Naive thymus-derived CD4-positive, alpha-beta T cell (primary cell): ENCODE data around the gene DMWD. TPM values are rescaled to one million over a fixed set of nuclear protein-coding genes. Genes with fewer than 3 reads are reported as not detected.

Experiments
- ATAC-seq: fragments of 150-1000 bp; cut with Tn5 transposase; 2 replicates; pipeline ENCODE4 v1.10.0; 2021; ENCODE audit warnings: mild to moderate bottlenecking, moderate library complexity
- CTCF ChIA-PET: fragments of 350-600 bp; sonication (Branson Sonifier 250); formaldehyde crosslinking; loops from one replicate; lab custom pipeline; 2021; ENCODE audit warnings: antibody characterized with exemption; lab: Charles Lee
- POLR2A ChIA-PET: fragments of 350-600 bp; sonication (Branson Sonifier 250); formaldehyde crosslinking; loops from one replicate; lab custom pipeline; 2021; ENCODE audit warnings: antibody characterized with exemption, inconsistent platforms; lab: Charles Lee
- DNase-seq, 9 donors: peaks; one replicate each; pipeline versions ENCODE4 v3.0.0 to v3.0.0-alpha.2; 2020 to 2022; ENCODE audit warnings: mixed read lengths in 1 of 9
- H3K27ac ChIP-seq: one replicate; pipeline ENCODE4 v1.7.0; 2013; ENCODE audit warnings: mild to moderate bottlenecking, low read depth, low read length, moderate library complexity
- H3K27me3 ChIP-seq, 2 donors: one replicate each; pipeline ENCODE4 v1.7.0; 2013; ENCODE audit warnings: low read length in 2 of 2, mild to moderate bottlenecking in 2 of 2, moderate library complexity in 2 of 2; ENCODE audit not compliant: control insufficient read depth in 2 of 2, insufficient read depth in 2 of 2
- H3K36me3 ChIP-seq, 3 experiments: 1 replicate in 2 of 3; 2 replicates in 1 of 3; pipeline ENCODE4 v1.7.0; 2013; ENCODE audit warnings: low read length in 3 of 3, mild to moderate bottlenecking in 3 of 3, moderate library complexity in 1 of 3; ENCODE audit not compliant: insufficient read depth in 3 of 3, control insufficient read depth in 2 of 3
- H3K4me1 ChIP-seq, 2 donors: one replicate each; pipeline ENCODE4 v1.7.0; 2013; ENCODE audit warnings: low read length in 2 of 2, mild to moderate bottlenecking in 2 of 2, moderate library complexity in 1 of 2; ENCODE audit not compliant: control insufficient read depth in 2 of 2, insufficient read depth in 2 of 2
- H3K4me3 ChIP-seq: 2 replicates; pipeline ENCODE4 v1.7.0; 2013; ENCODE audit warnings: mild to moderate bottlenecking, low read length
- H3K9me3 ChIP-seq, 3 experiments: 1 replicate in 2 of 3; 2 replicates in 1 of 3; pipeline ENCODE4 v1.7.0; 2013; ENCODE audit warnings: low read length in 3 of 3; ENCODE audit not compliant: control insufficient read depth in 2 of 3
- H3K27ac Mint-ChIP-seq, 9 donors: one replicate each; pipeline ENCODE4 v1.8.0; 2020 to 2022; ENCODE audit warnings: mixed read lengths in 9 of 9, mild to moderate bottlenecking in 8 of 9, moderate library complexity in 5 of 9, inconsistent platforms in 2 of 9
- H3K27me3 Mint-ChIP-seq, 5 donors: one replicate each; pipeline ENCODE4 v1.8.0; 2021 to 2022; ENCODE audit warnings: mixed read lengths in 5 of 5, mild to moderate bottlenecking in 1 of 5
- H3K36me3 Mint-ChIP-seq, 5 donors: one replicate each; pipeline ENCODE4 v1.8.0; 2020 to 2022; ENCODE audit warnings: mixed read lengths in 5 of 5, mild to moderate bottlenecking in 3 of 5, inconsistent platforms in 1 of 5
- H3K4me1 Mint-ChIP-seq, 7 donors: one replicate each; pipeline ENCODE4 v1.8.0; 2020 to 2022; ENCODE audit warnings: mixed read lengths in 7 of 7, mild to moderate bottlenecking in 3 of 7, inconsistent platforms in 1 of 7
- H3K4me3 Mint-ChIP-seq, 10 donors: one replicate each; pipeline ENCODE4 v1.8.0; 2020 to 2022; ENCODE audit warnings: mild to moderate bottlenecking in 10 of 10, mixed read lengths in 10 of 10, moderate library complexity in 6 of 10, inconsistent platforms in 2 of 10
- H3K9me3 Mint-ChIP-seq, 11 donors: one replicate each; pipeline ENCODE4 v1.8.0; 2020 to 2022; ENCODE audit warnings: mixed read lengths in 11 of 11, mild to moderate bottlenecking in 4 of 11, inconsistent platforms in 1 of 11, moderate library complexity in 1 of 11
- intact Hi-C, 2 donors: fragments of 100-400 bp; cut with micrococcal nuclease; formaldehyde crosslinking; loops; one replicate each; pipeline ENCODE4 v1.15.1; 2023
- polyA plus RNA-seq, 2 donors: library from polyadenylated mRNA; unstranded; fragments of 300-500 nt; fragmentation: Illumina TruSeq; gene quantifications; one replicate each; pipeline ENCODE4 v1.2.3, GENCODE V29; 2021
- total RNA-seq, 6 experiments: library from RNA in 5 of 6; stranded (reverse) in 5 of 6; gene quantifications; 1 replicate in 5 of 6; 2 replicates in 1 of 6; pipeline ENCODE4 v1.2.3 and lab custom pipeline; 2021 to 2026

The DMWD gene
- total and polyA plus RNA-seq, 7 experiments from 2014 or later = 3.7 to 43.2 (median 22.9) TPM

DNA sequence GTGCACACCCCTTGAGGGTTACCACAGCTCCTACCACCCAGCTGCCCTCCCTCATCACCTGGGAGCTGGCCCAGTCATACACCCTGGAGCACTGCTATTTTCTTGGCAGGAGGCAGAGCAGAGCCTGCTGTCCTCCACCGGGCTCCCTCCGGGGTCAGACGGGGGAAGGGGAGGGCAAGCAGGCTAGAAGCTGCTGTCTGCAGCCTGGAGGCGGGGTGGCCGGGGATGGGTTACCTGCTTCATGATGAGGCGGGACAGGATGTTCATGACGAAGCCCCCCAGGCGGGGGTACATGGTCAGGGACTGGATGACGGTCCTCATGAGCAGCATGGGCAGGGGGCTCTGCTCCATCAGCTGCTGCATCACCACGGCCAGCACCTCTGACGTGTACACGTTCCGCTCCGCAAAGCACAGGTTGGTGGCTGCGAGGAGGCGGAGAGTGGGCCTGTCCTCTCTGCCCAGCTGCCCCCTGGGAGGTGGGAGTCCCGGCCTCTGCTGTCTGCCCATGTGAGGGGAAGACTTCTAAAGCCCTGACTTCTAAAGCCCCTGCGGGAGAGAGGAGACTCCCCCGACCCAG lies 25.2 kb upstream of the DMWD start:
- H3K27me3 Mint-ChIP-seq = peaks cover 0 to 16% (median 12%) of the 10 kb centered on the region in 5 donors
- H3K27ac Mint-ChIP-seq = no peak overlapping the region
- peaks cover 0 to 8% (median 3%) of the 10 kb centered on the region in 5 donors for H3K36me3 Mint-ChIP-seq
- H3K4me3 Mint-ChIP-seq = no peak overlapping the region
- Histone ChIP-seq H3K27ac (no peak overlapping the region), H3K27me3 (no peaks in the 10 kb centered on the region), H3K36me3 (peaks cover 0 to 34% (median 0%) of the 10 kb centered on the region in 3 experiments), H3K4me3 (no peak overlapping the region), H3K9me3 (no peaks in the 10 kb centered on the region), H3K4me1 (peaks cover 0 to 4% of the 10 kb centered on the region in 2 donors)
- intact Hi-C loops = loop anchor here (1.0 to 5.0 kb wide), 7 partner anchors 39 to 198 kb away; partner anchors contain the start of genes SYMPK (in 2 of the 2), FOXA3 (in 1 of the 2) and MYPOP (in 1 of the 2)
- CTCF ChIA-PET = interaction anchor here (1.2 to 2.4 kb wide), 7 partner anchors 10 to 192 kb away, joined by 3 to 12 read pairs (median 6); partner anchors contain the start of genes IRF2BP1 and SIX5
- no peaks in the 10 kb centered on the region for H3K9me3 Mint-ChIP-seq
- ATAC-seq (no peak), DNase-seq (no peak)
- POLR2A ChIA-PET = no interaction called here
- peaks cover 0 to 7% (median 5%) of the 10 kb centered on the region in 7 donors for H3K4me1 Mint-ChIP-seq

DNA sequence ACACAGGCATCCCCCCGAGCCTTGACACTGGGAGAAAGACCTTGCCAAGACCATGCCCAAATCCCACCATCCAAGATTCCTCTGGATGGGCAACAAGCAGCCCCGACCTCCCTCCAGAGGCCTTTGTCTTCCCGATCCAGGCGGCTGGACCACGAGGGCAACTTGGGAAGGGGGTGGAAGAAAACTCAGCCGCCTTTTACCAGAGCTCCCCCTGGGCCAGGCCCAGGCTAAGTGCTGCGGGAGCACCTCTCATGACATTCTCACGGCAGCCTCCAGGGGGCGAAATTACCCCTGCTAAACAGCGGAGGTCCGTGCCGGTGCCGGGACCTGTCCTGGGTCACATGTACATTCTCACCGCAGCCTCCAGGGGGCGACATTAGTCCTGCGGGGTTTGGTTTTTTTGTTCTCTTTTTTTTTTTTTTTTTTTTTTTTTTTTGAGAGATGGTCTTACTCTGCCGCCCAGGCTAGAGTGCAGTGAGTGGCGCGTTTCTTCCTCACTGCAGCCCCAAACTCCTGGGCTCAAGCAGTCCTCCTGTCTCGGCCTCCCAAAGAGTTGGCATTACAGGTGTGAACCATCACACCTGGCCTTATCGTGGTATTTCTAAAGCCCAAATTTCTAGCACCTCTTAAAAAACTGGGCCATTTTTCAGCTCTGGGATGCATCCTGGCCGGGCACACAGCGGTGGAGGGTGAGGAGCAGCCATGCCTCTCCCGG lies 24.5 kb upstream of the DMWD start:
- peaks cover 0 to 28% (median 0%) of the 10 kb centered on the region in 3 experiments for H3K36me3 ChIP-seq
- peaks cover 0 to 4% of the 10 kb centered on the region in 2 donors for H3K4me1 ChIP-seq
- peaks cover 0 to 7% (median 5%) of the 10 kb centered on the region in 7 donors for H3K4me1 Mint-ChIP-seq
- H3K27ac Mint-ChIP-seq = peak overlapping the region in 7 of 9 donors; percentile 25 to 93 (median 42)
- no peak overlapping the region for H3K4me3 ChIP-seq
- no peaks in the 10 kb centered on the region for H3K9me3 Mint-ChIP-seq
- no peaks in the 10 kb centered on the region for H3K9me3 ChIP-seq
- H3K27me3 ChIP-seq = no peaks in the 10 kb centered on the region
- H3K4me3 Mint-ChIP-seq = peak overlapping the region in 5 of 10 donors; percentile 16 to 54 (median 45)
- DNase-seq (peak; percentile 88 to 96 (median 93)), ATAC-seq (peak; percentile 100)
- intact Hi-C loops = loop anchor here (1.0 to 5.0 kb wide), 7 partner anchors 38 to 199 kb away; partner anchors contain the start of genes SYMPK (in 2 of the 2), FOXA3 (in 1 of the 2) and MYPOP (in 1 of the 2)
- H3K27ac ChIP-seq = no peak overlapping the region
- H3K36me3 Mint-ChIP-seq = peaks cover 0 to 8% (median 3%) of the 10 kb centered on the region in 5 donors
- H3K27me3 Mint-ChIP-seq = peaks cover 0 to 20% (median 17%) of the 10 kb centered on the region in 5 donors
- CTCF ChIA-PET = interaction anchor here (0.6 to 2.4 kb wide), 10 partner anchors 9 to 192 kb away, joined by 3 to 12 read pairs (median 5); partner anchors contain the start of genes IRF2BP1, SIX5 and SYMPK
- POLR2A ChIA-PET = interaction anchor here (1.2 kb wide), 1 partner anchor 48 kb away, joined by 5 read pairs; the partner anchor contains the start of gene SIX5

GRCh38 chr19:45816236-45817009 lies 23.8 kb upstream of the DMWD start:
- DNase-seq (no peak), ATAC-seq (no peak)
- Mint-ChIP-seq H3K9me3 (no peaks in the 10 kb centered on the region), H3K27me3 (peaks cover 0 to 21% (median 19%) of the 10 kb centered on the region in 5 donors), H3K4me1 (peaks cover 0 to 7% (median 5%) of the 10 kb centered on the region in 7 donors), H3K27ac (peak overlapping the region in 2 of 9 donors; percentile 29 to 42), H3K36me3 (peaks cover 0 to 8% (median 3%) of the 10 kb centered on the region in 5 donors), H3K4me3 (no peak overlapping the region)
- ChIA-PET CTCF (interaction anchor here (0.6 to 2.4 kb wide), 8 partner anchors 9 to 87 kb away, joined by 3 to 12 read pairs (median 6); partner anchors contain the start of genes IRF2BP1, SIX5 and SYMPK), POLR2A (interaction anchor here (1.2 kb wide), 1 partner anchor 47 kb away, joined by 5 read pairs; the partner anchor contains the start of gene SIX5)
- no peak overlapping the region for H3K4me3 ChIP-seq
- no peaks in the 10 kb centered on the region for H3K27me3 ChIP-seq
- no peaks in the 10 kb centered on the region for H3K9me3 ChIP-seq
- intact Hi-C loops = loop anchor here (1.0 to 5.0 kb wide), 7 partner anchors 38 to 200 kb away; partner anchors contain the start of genes SYMPK (in 2 of the 2), FOXA3 (in 1 of the 2) and MYPOP (in 1 of the 2)
- no peak overlapping the region for H3K27ac ChIP-seq
- peaks cover 0 to 23% (median 0%) of the 10 kb centered on the region in 3 experiments for H3K36me3 ChIP-seq
- H3K4me1 ChIP-seq = peaks cover 0 to 4% of the 10 kb centered on the region in 2 donors

DNA sequence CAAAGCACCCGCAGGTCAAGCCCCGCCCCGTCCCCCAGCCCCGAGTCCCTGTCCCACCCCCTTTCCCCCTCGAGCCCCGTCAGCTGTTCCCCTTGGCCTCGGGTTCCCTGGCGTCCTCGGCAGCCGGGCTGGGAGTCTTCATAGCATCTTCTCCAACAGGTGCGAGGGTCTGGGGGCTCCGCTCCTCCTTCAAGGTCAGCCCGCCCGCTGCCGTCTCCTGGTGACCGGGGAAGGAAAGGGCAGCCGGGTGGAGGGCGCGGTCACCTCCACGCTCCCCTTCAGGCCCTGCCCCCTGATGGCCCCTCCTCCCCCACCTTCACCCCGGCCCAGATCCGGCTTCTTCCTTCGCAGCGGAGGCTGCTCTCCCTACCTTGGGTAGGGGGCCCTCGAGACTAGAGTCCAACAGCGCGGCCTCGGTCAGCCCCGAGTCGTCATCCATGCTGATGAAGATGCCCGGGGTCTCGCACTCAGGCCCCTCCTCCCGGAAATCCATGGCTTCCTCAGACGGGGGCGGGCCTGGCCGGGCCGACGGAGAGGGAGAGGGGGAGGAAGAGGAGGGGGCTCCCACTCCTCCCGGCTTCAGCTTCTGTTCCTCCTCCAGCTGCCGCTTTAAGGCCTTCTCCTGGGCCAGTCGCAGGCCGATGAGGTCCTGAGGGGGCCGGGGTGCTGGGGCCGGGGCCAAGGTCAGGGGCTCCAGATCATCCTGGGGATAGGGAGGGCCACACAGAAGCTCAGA lies 23.0 kb upstream of the DMWD start:
- Histone ChIP-seq H3K27me3 (no peaks in the 10 kb centered on the region), H3K4me3 (no peak overlapping the region), H3K36me3 (peaks cover 0 to 16% (median 0%) of the 10 kb centered on the region in 3 experiments), H3K27ac (no peak overlapping the region), H3K4me1 (peaks cover 0 to 4% of the 10 kb centered on the region in 2 donors), H3K9me3 (no peaks in the 10 kb centered on the region)
- Mint-ChIP-seq H3K9me3 (no peaks in the 10 kb centered on the region), H3K36me3 (peaks cover 0 to 8% (median 3%) of the 10 kb centered on the region in 5 donors), H3K4me3 (peak overlapping the region in 8 of 10 donors; percentile 6 to 66 (median 52)), H3K4me1 (peaks cover 0 to 7% (median 5%) of the 10 kb centered on the region in 7 donors), H3K27ac (peak overlapping the region in 1 of 9 donors; percentile 29), H3K27me3 (peaks cover 0 to 23% (median 19%) of the 10 kb centered on the region in 5 donors)
- ChIA-PET CTCF (interaction anchor here (0.9 to 2.4 kb wide), 4 partner anchors 10 to 67 kb away, joined by 4 to 12 read pairs (median 6); partner anchors contain the start of gene SYMPK), POLR2A (no interaction called here)
- intact Hi-C loops = loop anchor here in 1 of 2 donors (2.0 to 5.0 kb wide), 2 partner anchors 37 to 47 kb away; partner anchors contain the start of genes FOXA3 and SYMPK
- ATAC-seq (no peak), DNase-seq (no peak)

- Mint-ChIP-seq H3K27me3 (peaks cover 0 to 23% (median 21%) of the 10 kb centered on the region in 5 donors), H3K9me3 (peaks cover 0 to 2% (median 0%) of the 10 kb centered on the region in 11 donors), H3K36me3 (peaks cover 0 to 5% (median 0%) of the 10 kb centered on the region in 5 donors), H3K4me1 (peaks cover 0 to 7% (median 5%) of the 10 kb centered on the region in 7 donors), H3K4me3 (peak within 1 kb of the TSS in 9 of 10 donors; percentile 6 to 66 (median 51)), H3K27ac (peak within 1 kb of the TSS in 1 of 9 donors; percentile 29)
- Histone ChIP-seq H3K4me3 (no peak within 1 kb of the TSS), H3K27me3 (no peaks in the 10 kb centered on the region), H3K4me1 (peaks cover 0 to 4% of the 10 kb centered on the region in 2 donors), H3K36me3 (peaks cover 0 to 10% (median 0%) of the 10 kb centered on the region in 3 experiments), H3K9me3 (no peaks in the 10 kb centered on the region), H3K27ac (no peak within 1 kb of the TSS)
- ChIA-PET POLR2A (no interaction called here), CTCF (interaction anchor here (0.9 kb wide), 1 partner anchor 9 kb away, joined by 5 read pairs; no protein-coding TSS in a partner anchor)
- DNase-seq = no peak
- ATAC-seq = no peak
- intact Hi-C loops = loop anchor here in 1 of 2 donors (5.0 kb wide), 1 partner anchor 47 kb away; the partner anchor contains the start of genes FOXA3 and SYMPK
Measured at GRCh38 chr19:45814851-45815480, 22.3 kb upstream of the DMWD start, which contains the start of gene RSPH6A. Gene RSPH6A, minus strand, starts transcription at chr19:45815308. Its CDS starts 132 bp downstream, at chr19:45815176.
